ENCODE data around the gene CNTNAP4. TPM values are rescaled to one million over a fixed set of nuclear protein-coding genes. Genes with fewer than 3 reads are reported as not detected.

The CNTNAP4 gene
- total RNA-seq, 1 experiment from 2014 or later, result not detected

DNA sequence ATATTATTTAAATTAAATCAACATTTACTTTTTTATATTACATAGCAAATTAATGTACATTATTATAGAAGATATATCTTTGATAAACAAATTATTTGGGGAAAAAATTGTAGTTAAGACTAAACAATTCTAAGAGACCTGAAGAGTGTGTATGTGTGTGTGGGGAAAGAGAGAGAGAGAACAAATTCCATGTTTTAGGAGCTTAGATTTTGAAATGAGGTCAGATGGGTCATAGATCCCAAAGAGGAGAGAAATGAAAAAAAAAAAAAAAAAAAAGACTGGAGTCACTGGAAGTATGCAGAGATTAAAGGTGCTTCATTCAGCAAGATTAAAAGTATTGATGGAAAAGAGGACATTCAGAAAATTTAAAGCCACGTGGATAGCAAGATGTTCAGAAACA, 206.8 kb downstream of the CNTNAP4 start:
- POLR2A ChIA-PET, result no interaction called here
- H3K36me3 ChIP-seq (ENCODE audit: control insufficient read depth in 1 of 2, insufficient read depth in 2 of 2, low read length in 2 of 2), result no peaks in the 10 kb centered on the region
- DNase-seq (ENCODE audit: low read depth, low spot score) (no peak), ATAC-seq (no peak)
- no peaks in the 10 kb centered on the region for H3K9me2 ChIP-seq (ENCODE audit: insufficient read depth)
- no peaks in the 10 kb centered on the region for H3K27me3 ChIP-seq (ENCODE audit: insufficient read depth, low read length)
- no peak overlapping the region for H2AFZ ChIP-seq (ENCODE audit: low read depth, low read length, poor library complexity, severe bottlenecking)
- CTCF ChIA-PET, result no interaction called here
- H3K27ac ChIP-seq (ENCODE audit: low read depth, low read length), result no peak overlapping the region
- H3K4me1 ChIP-seq (ENCODE audit: control insufficient read depth in 1 of 2, insufficient read depth in 2 of 2, low read length in 2 of 2), result no peaks in the 10 kb centered on the region
- no peak overlapping the region for H3K9ac ChIP-seq (ENCODE audit: low read length)
- RAD21 ChIA-PET (ENCODE audit: low non-redundant PET in 1 of 2, low total read pairs in 2 of 2, uncharacterized antibody in 2 of 2, unreplicated experiment in 2 of 2), result no interaction called here
- H3K79me2 ChIP-seq (ENCODE audit: insufficient read depth, low read length), result no peaks in the 10 kb centered on the region
- H3K9me3 ChIP-seq (ENCODE audit: control insufficient read depth in 1 of 2, insufficient read depth in 1 of 2, low read depth in 1 of 2, low read length in 2 of 2), result peaks cover 0 to 11% of the 10 kb centered on the region in 2 experiments; a peak in 1 of 4 replicates
- H4K20me1 ChIP-seq (ENCODE audit: insufficient read depth), result no peaks in the 10 kb centered on the region
- no peak overlapping the region for H3K4me2 ChIP-seq (ENCODE audit: low read length)
- no TSS peak for BruUV-seq (replicated peaks)
- TF ChIP-seq SRF (IDR thresholded peaks at IDR 0.05; ENCODE audit: low read depth) (no peak), EZH2phosphoT487 (IDR thresholded peaks at IDR 0.05; ENCODE audit: borderline replicate concordance) (no peak), RAD21 (IDR thresholded peaks at IDR 0.05; ENCODE audit: low read depth) (no peak), JUND (IDR thresholded peaks at IDR 0.05) (no peak), EGR1 (IDR thresholded peaks at IDR 0.05; ENCODE audit: low read depth) (no peak), SP1 (IDR thresholded peaks at IDR 0.05; ENCODE audit: low read depth) (no peak), POLR2A (IDR thresholded peaks at IDR 0.05; ENCODE audit: borderline replicate concordance, extremely low read depth, insufficient read depth, insufficient read length) (no peak), ZNF274 (IDR thresholded peaks at IDR 0.05; ENCODE audit: low read depth, low read length) (no peak), TCF7L2 (IDR thresholded peaks at IDR 0.05; ENCODE audit: borderline replicate concordance, extremely low read depth, insufficient read depth, insufficient read length) (no peak), ZFX (IDR thresholded peaks at IDR 0.05) (no peak), FOSL1 (IDR thresholded peaks at IDR 0.05; ENCODE audit: low read depth) (no peak), YY1 (IDR thresholded peaks at IDR 0.05; ENCODE audit: extremely low read depth, insufficient replicate concordance, low read depth, low read length) (no peak), POLR2AphosphoS5 (IDR thresholded peaks at IDR 0.05; ENCODE audit: low read depth, low read length) (no peak), CEBPB (IDR thresholded peaks at IDR 0.05; ENCODE audit: low read depth) (no peak), EZH2 (IDR thresholded peaks at IDR 0.05) (no peak), ELF1 (IDR thresholded peaks at IDR 0.05; ENCODE audit: borderline replicate concordance, low read depth) (no peak)
- TF ChIP-seq, protein P1, sequence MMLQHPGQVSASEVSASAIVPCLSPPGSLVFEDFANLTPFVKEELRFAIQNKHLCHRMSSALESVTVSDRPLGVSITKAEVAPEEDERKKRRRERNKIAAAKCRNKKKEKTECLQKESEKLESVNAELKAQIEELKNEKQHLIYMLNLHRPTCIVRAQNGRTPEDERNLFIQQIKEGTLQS (IDR thresholded peaks at IDR 0.05), result no peak
- TF ChIP-seq, protein P2, sequence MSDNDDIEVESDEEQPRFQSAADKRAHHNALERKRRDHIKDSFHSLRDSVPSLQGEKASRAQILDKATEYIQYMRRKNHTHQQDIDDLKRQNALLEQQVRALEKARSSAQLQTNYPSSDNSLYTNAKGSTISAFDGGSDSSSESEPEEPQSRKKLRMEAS (IDR thresholded peaks at IDR 0.05), result no peak
- TF ChIP-seq, protein P3, sequence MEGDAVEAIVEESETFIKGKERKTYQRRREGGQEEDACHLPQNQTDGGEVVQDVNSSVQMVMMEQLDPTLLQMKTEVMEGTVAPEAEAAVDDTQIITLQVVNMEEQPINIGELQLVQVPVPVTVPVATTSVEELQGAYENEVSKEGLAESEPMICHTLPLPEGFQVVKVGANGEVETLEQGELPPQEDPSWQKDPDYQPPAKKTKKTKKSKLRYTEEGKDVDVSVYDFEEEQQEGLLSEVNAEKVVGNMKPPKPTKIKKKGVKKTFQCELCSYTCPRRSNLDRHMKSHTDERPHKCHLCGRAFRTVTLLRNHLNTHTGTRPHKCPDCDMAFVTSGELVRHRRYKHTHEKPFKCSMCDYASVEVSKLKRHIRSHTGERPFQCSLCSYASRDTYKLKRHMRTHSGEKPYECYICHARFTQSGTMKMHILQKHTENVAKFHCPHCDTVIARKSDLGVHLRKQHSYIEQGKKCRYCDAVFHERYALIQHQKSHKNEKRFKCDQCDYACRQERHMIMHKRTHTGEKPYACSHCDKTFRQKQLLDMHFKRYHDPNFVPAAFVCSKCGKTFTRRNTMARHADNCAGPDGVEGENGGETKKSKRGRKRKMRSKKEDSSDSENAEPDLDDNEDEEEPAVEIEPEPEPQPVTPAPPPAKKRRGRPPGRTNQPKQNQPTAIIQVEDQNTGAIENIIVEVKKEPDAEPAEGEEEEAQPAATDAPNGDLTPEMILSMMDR (IDR thresholded peaks at IDR 0.05 in 2 of 3, conservative IDR thresholded peaks at IDR 0.05 in 1 of 3; ENCODE audit: borderline replicate concordance in 1 of 3, insufficient read depth in 1 of 3, low read depth in 2 of 3, low read length in 2 of 3), result no peak
- H3K4me3 ChIP-seq (replicated peaks in 1 of 2; ENCODE audit: low read depth in 1 of 2, low read length in 2 of 2), result no peak overlapping the region
- intact Hi-C loops (cut with micrococcal nuclease), result no loop called here

Measured in HCT116 (cell line).